ENCODE results near the gene PACSIN2.

The PACSIN2 gene

DNA sequence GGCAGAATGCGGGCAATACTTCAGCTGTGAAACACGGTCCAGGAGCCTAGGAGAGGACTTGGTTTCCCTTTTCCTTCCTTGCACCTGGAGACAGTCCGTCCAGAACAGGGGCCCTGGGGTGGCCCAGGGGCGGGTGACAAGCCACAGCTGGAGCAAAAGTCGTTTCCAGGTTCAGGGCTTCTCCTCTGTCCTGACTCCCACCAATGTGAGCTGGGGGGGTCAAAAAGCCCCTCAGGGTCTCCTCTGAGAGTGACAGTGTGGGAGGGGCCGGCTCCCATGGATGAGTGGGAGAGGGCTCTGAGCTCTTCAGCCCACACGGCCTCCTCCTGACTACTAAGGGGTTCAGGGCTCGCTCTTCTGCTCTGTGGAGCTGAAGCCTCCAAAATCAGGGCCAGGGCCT, 137.8 kb downstream of the PACSIN2 start:
- H3K27ac ChIP-seq (replicated peaks) = no peak overlapping the region
- no peak for DNase-seq (ENCODE audit: low read depth in 1 of 2, low spot score in 1 of 2)
- no peaks in the 10 kb centered on the region for H3K27me3 ChIP-seq (ENCODE audit: insufficient read depth, poor library complexity, severe bottlenecking)
- no peak overlapping the region for H3K4me3 ChIP-seq (replicated peaks; ENCODE audit: insufficient read depth, low read length)
- TF ChIP-seq GABPA (IDR thresholded peaks at IDR 0.05; ENCODE audit: low read depth) (no peak), SPI1 (IDR thresholded peaks at IDR 0.05; ENCODE audit: borderline replicate concordance, low read depth) (no peak), POLR2AphosphoS5 (IDR thresholded peaks at IDR 0.05; ENCODE audit: low read depth) (no peak)
- TF ChIP-seq, protein P1, sequence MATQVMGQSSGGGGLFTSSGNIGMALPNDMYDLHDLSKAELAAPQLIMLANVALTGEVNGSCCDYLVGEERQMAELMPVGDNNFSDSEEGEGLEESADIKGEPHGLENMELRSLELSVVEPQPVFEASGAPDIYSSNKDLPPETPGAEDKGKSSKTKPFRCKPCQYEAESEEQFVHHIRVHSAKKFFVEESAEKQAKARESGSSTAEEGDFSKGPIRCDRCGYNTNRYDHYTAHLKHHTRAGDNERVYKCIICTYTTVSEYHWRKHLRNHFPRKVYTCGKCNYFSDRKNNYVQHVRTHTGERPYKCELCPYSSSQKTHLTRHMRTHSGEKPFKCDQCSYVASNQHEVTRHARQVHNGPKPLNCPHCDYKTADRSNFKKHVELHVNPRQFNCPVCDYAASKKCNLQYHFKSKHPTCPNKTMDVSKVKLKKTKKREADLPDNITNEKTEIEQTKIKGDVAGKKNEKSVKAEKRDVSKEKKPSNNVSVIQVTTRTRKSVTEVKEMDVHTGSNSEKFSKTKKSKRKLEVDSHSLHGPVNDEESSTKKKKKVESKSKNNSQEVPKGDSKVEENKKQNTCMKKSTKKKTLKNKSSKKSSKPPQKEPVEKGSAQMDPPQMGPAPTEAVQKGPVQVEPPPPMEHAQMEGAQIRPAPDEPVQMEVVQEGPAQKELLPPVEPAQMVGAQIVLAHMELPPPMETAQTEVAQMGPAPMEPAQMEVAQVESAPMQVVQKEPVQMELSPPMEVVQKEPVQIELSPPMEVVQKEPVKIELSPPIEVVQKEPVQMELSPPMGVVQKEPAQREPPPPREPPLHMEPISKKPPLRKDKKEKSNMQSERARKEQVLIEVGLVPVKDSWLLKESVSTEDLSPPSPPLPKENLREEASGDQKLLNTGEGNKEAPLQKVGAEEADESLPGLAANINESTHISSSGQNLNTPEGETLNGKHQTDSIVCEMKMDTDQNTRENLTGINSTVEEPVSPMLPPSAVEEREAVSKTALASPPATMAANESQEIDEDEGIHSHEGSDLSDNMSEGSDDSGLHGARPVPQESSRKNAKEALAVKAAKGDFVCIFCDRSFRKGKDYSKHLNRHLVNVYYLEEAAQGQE (IDR thresholded peaks at IDR 0.05; ENCODE audit: insufficient replicate concordance, low read depth) = no peak
- TF ChIP-seq, protein P2, sequence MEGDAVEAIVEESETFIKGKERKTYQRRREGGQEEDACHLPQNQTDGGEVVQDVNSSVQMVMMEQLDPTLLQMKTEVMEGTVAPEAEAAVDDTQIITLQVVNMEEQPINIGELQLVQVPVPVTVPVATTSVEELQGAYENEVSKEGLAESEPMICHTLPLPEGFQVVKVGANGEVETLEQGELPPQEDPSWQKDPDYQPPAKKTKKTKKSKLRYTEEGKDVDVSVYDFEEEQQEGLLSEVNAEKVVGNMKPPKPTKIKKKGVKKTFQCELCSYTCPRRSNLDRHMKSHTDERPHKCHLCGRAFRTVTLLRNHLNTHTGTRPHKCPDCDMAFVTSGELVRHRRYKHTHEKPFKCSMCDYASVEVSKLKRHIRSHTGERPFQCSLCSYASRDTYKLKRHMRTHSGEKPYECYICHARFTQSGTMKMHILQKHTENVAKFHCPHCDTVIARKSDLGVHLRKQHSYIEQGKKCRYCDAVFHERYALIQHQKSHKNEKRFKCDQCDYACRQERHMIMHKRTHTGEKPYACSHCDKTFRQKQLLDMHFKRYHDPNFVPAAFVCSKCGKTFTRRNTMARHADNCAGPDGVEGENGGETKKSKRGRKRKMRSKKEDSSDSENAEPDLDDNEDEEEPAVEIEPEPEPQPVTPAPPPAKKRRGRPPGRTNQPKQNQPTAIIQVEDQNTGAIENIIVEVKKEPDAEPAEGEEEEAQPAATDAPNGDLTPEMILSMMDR (IDR thresholded peaks at IDR 0.05; ENCODE audit: insufficient read depth, low read length) = no peak

DNA sequence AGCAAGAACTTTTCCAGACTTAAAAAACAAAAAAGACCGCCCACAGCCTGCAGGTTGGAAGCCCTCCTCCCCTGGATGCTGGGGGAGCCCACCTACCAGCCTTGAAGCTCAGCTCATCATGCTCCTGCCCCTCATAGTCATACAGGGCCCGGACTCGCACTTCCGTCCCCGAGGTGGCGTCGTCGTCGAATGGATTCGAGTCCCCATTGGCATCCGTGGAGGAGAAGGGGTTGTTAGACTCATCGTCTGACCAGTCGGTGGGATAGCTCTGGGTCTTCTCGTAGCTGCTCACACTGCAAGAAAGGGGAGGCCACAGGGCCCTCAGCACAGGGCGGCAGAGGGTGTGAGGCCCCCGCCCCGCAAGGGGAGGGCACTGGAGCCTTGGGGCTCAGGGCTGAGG, 138.9 kb downstream of the PACSIN2 start:
- H3K27me3 ChIP-seq (ENCODE audit: insufficient read depth, poor library complexity, severe bottlenecking) = no peaks in the 10 kb centered on the region
- H3K27ac ChIP-seq (replicated peaks) = no peak overlapping the region
- DNase-seq (ENCODE audit: low read depth in 1 of 2, low spot score in 1 of 2) = no peak
- no peak overlapping the region for H3K4me3 ChIP-seq (replicated peaks; ENCODE audit: insufficient read depth, low read length)
- TF ChIP-seq, protein P2 (IDR thresholded peaks at IDR 0.05; ENCODE audit: insufficient read depth, low read length) = no peak
- no peak for TF ChIP-seq GABPA (IDR thresholded peaks at IDR 0.05; ENCODE audit: low read depth)
- TF ChIP-seq, protein P1 (IDR thresholded peaks at IDR 0.05; ENCODE audit: insufficient replicate concordance, low read depth) = no peak
- TF ChIP-seq POLR2AphosphoS5 (IDR thresholded peaks at IDR 0.05; ENCODE audit: low read depth) = no peak
- TF ChIP-seq SPI1 (IDR thresholded peaks at IDR 0.05; ENCODE audit: borderline replicate concordance, low read depth) = no peak

DNA sequence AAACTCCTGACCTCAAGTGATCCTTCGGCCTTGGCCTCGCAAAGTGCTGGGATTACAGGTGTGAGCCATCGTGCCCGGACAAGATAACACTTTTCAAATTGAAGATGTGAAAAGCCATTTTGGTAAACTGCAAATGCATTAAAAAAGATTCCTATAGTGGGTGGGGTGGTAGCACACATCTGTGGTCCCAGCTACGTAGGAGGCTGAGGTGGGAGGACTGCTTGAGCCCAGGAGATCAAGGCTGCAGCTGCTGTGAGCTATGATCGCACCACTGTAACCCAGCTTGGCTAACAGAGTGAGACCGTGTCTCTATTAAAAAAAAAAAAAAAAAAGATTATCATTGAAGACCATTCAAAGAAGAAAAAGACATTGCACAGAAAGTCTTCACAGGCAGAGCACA, 140.9 kb downstream of the PACSIN2 start:
- TF ChIP-seq, protein P1 (IDR thresholded peaks at IDR 0.05; ENCODE audit: insufficient replicate concordance, low read depth) = no peak
- no peak for TF ChIP-seq POLR2AphosphoS5 (IDR thresholded peaks at IDR 0.05; ENCODE audit: low read depth)
- TF ChIP-seq GABPA (IDR thresholded peaks at IDR 0.05; ENCODE audit: low read depth) = no peak
- TF ChIP-seq, protein P2 (IDR thresholded peaks at IDR 0.05; ENCODE audit: insufficient read depth, low read length) = no peak
- no peak for TF ChIP-seq SPI1 (IDR thresholded peaks at IDR 0.05; ENCODE audit: borderline replicate concordance, low read depth)
- DNase-seq (ENCODE audit: low read depth in 1 of 2, low spot score in 1 of 2) = no peak
- Histone ChIP-seq H3K27ac (replicated peaks) (no peak overlapping the region), H3K27me3 (ENCODE audit: insufficient read depth, poor library complexity, severe bottlenecking) (no peaks in the 10 kb centered on the region), H3K4me3 (replicated peaks; ENCODE audit: insufficient read depth, low read length) (no peak overlapping the region)
